HG03520 (cell line): ENCODE data around the gene ITGAV.

ENCODE experiments used
- ATAC-seq: cut with Tn5 transposase; IDR thresholded peaks from one replicate; pipeline ENCODE4 v1.9.1; 2021; ENCODE audit warnings: mild to moderate bottlenecking, moderate library complexity; ENCODE audit not compliant: unreplicated experiment

Gene ITGAV

GRCh38 chr2:186573531-186573930 is 16.3 kb upstream of the ITGAV start:
- no peak for ATAC-seq

GRCh38 chr2:186575302-186575701 is 14.6 kb upstream of the ITGAV start:
- no peak for ATAC-seq

- no peak for ATAC-seq
Measured at GRCh38 chr2:186575856-186576255, 14.0 kb upstream of the ITGAV start.

GRCh38 chr2:186576614-186577013 is 13.2 kb upstream of the ITGAV start:
- ATAC-seq = no peak

GRCh38 chr2:186582698-186583097 is 7.2 kb upstream of the ITGAV start:
- ATAC-seq = no peak

GRCh38 chr2:186584053-186584452 is 5.8 kb upstream of the ITGAV start:
- no peak for ATAC-seq

- no peak for ATAC-seq
Measured at GRCh38 chr2:186588421-186588820, 1.4 kb upstream of the ITGAV start.

- no peak for ATAC-seq
Measured at GRCh38 chr2:186588940-186589611, 780 bp upstream of the ITGAV start.

- no peak for ATAC-seq
Measured at GRCh38 chr2:186590350-186590758, 498 bp downstream of the ITGAV start.

GRCh38 chr2:186590759-186591505 is 1.1 kb downstream of the ITGAV start:
- no peak for ATAC-seq

GRCh38 chr2:186591506-186591890 is 1.6 kb downstream of the ITGAV start:
- no peak for ATAC-seq

- ATAC-seq = no peak
Measured at GRCh38 chr2:186592137-186592875, 2.5 kb downstream of the ITGAV start.

GRCh38 chr2:186593523-186593922 is 3.7 kb downstream of the ITGAV start:
- ATAC-seq = no peak

GRCh38 chr2:186594001-186594722 is 4.3 kb downstream of the ITGAV start:
- ATAC-seq = no peak

- ATAC-seq = no peak
Measured at GRCh38 chr2:186595219-186595618, 5.4 kb downstream of the ITGAV start.

GRCh38 chr2:186599186-186599778 is 9.4 kb downstream of the ITGAV start:
- ATAC-seq = no peak

- no peak for ATAC-seq
Measured at GRCh38 chr2:186603286-186603685, 13.4 kb downstream of the ITGAV start.

GRCh38 chr2:186605041-186605440 is 15.2 kb downstream of the ITGAV start:
- ATAC-seq = no peak

- ATAC-seq = no peak
Measured at GRCh38 chr2:186607660-186608324, 17.9 kb downstream of the ITGAV start.

GRCh38 chr2:186610785-186611184 is 20.9 kb downstream of the ITGAV start:
- no peak for ATAC-seq
